NCI-H774 (cell line): ENCODE data around the gene CFAP61.

Source experiments
- DNase-seq: peaks from one replicate; lab custom pipeline; 2025; lab: John Stamatoyannopoulos, UW

Gene CFAP61

DNA sequence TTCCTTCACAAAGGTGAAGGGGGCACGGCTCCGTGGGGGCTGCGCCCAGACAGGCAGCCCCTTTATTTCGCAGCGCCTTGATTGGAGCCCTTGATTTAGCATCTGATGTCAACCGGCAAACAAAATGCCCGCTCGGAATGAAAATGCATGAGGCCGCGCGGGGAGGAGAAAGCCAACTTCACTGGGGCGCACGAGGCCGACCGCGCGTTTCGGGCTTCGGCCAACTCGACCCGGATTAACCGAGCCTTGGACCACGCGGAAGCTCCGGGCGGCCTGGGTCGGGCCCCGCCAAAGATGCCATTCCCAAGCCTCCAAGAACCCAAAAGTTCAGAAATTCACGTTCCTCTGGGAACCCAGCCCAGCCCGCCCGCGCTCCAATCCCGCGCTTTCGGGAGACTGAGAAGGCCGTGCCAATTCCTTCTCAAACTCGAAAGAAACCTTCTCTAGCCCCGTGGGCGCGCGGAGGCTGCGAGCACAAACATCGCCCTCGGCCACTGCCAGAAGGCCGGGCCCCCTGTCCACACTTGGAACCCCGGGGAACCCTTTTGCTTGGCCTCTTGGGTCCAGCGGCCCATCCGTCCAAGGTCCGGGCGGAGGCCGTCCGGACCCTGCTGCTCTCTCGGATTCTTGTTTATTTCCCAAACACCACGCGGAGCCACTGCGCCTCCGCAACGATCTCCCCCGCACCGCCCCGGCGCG lies 314.7 kb downstream of the CFAP61 start:
- DNase-seq: peak; percentile 76

DNA sequence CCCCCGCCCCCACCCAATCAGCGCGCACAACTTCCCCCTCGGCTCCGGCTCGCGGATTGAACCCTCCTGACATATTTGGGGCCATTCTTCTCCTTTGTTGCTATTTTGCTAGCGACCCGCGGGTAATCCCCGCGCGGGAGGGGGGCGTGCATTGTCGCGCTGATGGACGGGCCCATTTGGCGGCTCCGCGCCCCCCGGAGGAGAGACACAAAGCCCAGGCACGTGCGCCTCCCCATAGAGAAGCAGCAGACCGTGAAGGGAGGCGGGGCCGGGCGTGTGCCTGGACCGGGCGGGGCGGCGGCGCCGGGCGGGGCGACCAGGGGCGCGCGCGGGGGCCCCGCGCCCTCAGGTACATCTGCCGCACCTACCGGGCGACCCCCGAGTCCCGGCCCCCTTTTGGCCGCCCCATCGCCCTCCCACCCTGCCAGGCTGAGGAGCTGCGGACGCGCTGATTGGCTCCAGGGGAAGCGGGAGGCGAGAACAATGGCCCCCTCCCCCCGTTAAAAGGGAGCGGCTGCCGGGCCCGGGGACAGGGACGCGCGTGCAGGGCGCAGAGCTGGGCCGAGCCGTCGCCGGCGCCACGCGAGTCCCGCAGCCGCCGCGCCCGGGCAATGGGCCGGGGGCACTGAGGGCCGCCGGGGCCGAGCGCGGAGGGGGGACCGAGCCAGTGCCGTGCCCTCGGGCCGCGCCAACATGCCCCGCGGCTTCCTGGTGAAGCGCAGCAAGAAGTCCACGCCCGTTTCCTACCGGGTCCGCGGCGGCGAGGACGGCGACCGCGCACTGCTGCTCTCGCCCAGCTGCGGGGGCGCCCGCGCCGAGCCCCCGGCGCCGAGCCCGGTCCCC lies 315.5 kb downstream of the CFAP61 start, which contains the start of gene INSM1:
Gene INSM1, plus strand, starts transcription at position 530 of the 843 bp plus-strand sequence. Its CDS starts 164 bp downstream, at position 694.
- DNase-seq: peak; percentile 91

DNA sequence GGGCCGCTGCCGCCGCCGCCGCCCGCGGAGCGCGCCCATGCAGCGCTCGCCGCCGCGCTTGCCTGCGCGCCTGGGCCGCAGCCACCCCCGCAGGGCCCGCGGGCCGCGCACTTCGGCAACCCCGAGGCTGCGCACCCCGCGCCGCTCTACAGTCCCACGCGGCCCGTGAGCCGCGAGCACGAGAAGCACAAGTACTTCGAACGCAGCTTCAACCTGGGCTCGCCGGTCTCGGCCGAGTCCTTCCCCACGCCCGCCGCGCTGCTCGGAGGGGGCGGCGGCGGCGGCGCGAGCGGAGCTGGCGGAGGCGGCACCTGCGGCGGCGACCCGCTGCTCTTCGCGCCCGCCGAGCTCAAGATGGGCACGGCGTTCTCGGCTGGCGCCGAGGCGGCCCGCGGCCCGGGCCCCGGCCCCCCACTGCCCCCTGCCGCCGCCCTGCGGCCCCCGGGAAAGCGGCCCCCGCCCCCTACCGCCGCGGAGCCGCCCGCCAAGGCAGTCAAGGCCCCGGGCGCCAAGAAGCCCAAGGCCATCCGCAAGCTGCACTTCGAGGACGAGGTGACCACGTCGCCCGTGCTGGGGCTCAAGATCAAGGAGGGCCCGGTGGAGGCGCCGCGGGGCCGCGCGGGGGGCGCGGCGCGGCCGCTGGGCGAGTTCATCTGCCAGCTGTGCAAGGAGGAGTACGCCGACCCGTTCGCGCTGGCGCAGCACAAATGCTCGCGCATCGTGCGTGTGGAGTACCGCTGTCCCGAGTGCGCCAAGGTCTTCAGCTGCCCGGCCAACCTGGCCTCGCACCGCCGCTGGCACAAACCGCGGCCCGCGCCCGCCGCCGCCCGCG lies 316.3 kb downstream of the CFAP61 start:
- DNase-seq: peak; percentile 48

DNA sequence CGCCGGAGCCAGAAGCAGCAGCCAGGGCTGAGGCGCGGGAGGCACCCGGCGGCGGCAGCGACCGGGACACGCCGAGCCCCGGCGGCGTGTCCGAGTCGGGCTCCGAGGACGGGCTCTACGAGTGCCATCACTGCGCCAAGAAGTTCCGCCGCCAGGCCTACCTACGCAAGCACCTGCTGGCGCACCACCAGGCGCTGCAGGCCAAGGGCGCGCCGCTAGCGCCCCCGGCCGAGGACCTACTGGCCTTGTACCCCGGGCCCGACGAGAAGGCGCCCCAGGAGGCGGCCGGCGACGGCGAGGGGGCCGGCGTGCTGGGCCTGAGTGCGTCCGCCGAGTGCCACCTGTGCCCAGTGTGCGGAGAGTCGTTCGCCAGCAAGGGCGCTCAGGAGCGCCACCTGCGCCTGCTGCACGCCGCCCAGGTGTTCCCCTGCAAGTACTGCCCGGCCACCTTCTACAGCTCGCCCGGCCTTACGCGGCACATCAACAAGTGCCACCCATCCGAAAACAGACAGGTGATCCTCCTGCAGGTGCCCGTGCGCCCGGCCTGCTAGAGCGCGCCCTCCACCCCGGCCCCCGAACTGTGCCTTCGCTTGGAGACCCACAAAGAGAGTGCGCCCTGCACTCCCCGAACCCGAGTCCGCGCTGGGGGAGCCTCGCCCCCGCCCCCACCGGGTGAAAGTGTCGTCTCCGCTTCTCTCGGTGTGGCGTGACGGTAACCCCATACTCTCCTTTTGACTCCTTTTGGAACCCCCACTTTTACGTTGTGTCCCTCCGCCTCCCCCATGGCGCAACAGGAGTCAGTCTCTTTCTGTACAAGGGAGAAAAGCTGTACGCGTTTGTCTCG lies 317.1 kb downstream of the CFAP61 start:
- peak; percentile 47 for DNase-seq

DNA sequence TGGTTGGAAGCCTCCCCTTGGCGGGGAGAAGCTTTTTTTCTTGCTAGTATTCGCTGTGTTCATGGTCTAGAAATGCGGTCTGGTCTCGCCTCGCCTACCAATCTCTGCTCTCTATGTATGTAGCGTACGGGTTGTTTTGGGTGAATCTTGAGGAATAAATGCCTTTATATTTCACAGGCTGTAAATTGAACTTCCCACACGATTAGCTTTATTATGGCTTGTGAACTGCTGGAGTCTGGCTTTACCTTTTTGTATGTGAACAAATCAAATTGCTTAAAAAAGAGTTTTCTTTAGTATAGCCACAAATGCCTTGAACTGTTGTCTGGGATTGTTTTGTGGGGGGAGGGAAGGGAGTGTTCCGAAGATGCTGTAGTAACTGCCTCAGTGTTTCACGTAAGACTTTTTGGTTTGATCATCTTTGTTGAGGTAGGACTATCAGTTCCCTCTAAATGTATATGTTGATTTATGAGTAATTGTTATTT lies 317.8 kb downstream of the CFAP61 start:
- DNase-seq: no peak

DNA sequence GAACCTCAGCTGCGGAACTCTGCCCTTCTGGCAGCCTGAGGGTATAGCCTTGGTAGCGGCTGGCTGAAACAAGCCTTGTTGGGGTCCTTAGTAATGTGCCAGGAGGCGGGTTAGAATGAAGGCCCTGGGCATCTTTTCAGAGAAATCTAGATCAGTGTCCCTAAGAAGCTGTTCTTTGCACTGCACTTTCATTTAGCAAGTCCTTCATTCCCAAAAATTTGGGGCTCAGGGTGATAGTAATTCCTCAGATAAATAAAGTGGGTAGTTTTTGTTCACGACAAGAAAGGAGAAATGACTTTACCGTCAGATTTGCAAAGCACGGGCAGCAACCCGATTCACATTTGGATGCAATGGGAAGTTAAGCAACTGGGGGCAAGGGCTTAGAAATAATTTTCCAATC lies 318.8 kb downstream of the CFAP61 start:
- no peak for DNase-seq

DNA sequence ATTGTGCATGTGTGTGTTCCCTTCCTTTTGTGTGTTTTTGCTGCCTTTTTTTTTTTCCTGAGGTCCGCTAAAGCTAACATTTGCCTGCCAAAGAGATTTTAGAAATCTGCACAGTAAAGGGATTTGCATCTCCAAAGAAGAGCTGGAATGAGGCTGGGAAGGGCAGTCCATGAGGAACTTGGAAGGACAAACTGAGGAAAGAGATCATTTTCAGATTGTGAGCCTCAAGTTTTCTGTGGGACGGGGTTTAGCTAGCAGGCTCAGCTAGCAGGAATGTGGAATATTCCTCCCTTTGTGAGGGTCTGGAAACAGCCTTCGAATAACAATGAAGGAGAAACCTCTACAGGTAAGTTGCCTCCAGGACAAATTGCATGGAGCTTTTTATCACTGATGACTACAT lies 319.3 kb downstream of the CFAP61 start:
- no peak for DNase-seq

DNA sequence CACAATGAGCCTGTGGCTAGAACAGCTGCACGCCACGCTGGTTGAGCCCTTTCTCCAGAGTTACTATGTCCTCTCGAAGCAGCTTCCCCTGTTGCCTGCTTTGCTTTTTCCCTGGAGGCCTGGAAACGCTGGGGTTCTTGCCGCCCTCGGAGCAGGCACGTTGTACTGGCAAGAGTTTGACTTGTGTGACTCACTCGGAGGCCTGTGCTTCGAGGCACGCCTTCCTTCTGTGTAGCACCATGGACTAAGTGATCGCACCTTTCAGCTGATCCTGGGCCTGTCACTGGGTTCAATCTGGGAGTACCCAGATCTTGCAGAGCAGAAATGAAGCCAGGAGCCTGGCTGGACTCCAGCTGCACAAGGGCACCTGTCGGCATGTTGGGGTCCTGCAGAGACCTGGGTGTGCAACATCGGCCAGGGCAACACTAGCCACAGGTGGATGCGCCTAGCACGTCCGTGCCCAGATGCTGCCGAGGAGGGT lies 320.8 kb downstream of the CFAP61 start:
- DNase-seq: no peak

DNA sequence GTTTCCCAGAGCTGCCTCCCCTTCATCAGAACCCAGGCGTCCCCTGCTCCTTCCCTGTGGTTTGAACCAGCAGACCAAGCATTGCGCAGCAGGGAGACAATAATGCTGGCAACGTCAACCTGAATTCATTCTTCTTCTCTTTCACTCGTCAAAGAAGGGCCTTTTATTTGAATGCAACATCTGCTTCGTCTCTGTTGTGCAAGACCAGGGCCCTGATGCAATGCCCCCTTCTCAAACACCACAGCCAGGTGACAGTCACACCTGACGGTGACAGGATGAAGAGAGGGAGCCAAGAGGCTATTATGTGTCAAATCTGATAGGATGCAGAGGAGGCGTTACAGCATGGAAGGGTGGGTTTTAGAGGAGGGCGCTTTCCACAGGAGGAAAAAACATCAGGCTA lies 323.5 kb downstream of the CFAP61 start:
- peak; percentile 70 for DNase-seq

DNA sequence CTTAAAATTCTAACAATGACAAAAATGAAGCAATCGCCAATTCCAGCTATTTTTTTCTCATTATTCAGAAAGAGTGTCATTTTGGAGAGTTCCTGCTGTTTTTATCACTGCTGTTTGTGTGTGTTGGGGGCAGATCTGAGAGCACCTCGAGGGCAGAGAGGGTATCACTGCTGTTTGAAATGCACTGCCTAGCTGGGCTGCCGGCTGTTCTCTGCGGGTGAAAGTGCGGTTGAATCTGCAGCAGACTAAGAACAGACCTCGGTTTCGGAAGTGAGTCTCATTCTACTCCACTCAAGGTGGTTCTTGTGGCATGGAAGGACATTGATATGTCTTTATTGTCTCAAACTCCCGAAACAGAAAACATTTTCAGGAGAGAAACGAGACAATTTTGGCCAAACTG lies 333.9 kb downstream of the CFAP61 start:
- no peak for DNase-seq

DNA sequence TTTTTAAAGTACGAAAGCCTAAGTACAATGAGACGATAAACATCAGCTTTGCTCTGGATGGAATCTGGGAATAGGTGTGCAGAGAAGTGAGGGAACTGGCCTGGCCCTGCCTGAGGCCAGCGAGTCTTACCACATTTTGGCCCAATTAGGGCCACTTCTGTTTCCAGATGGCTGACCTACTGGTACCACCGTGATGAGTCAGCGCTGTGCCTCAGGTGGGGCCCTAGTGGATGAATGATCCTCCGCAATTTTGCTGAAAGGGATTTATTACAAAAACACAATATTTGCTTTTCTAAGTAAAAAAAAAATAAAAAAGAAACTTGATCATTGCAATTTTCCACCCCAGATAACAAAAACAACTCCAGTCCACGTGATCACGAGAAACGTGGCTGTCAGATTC lies 338.1 kb downstream of the CFAP61 start:
- no peak for DNase-seq

DNA sequence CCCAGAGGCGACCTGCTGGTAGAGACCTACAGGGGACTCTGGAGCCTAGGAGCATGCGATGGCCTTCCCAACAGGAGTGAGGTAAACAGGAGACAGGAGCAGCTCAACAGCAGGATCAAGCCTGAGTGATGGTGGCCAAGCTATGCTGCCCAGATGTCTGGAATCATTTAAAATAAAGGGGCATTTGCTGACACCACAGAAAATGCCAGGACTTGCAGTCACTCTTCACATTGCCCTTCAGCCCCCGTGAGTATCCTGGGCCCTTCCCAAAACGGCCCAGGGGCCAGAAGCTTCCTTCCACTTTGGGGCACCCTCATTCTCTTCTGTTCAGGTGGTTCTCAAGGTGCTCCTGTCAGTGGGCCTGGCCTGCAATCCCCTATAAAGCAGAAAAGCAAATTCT lies 338.8 kb downstream of the CFAP61 start:
- no peak for DNase-seq

DNA sequence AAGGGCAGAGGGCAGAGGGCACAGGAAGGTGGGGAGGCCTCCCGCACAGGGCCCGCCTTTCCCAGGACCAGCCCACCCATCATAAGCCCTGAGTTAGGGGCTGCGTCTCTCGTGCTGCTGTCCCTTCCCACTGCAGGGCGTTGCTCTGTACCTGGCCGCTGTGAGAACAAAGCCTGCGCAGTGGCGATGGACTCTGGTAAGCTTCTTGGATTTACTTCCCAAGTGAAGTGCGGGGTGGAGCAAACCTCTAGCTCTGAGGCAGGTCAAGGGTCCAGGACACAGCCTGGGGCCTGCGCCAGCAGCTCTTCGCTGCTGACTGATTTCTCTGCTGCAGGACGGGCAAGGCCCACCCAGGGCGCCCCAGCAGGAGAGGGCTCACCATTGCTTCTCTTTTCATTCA lies 339.4 kb downstream of the CFAP61 start:
- DNase-seq: no peak

DNA sequence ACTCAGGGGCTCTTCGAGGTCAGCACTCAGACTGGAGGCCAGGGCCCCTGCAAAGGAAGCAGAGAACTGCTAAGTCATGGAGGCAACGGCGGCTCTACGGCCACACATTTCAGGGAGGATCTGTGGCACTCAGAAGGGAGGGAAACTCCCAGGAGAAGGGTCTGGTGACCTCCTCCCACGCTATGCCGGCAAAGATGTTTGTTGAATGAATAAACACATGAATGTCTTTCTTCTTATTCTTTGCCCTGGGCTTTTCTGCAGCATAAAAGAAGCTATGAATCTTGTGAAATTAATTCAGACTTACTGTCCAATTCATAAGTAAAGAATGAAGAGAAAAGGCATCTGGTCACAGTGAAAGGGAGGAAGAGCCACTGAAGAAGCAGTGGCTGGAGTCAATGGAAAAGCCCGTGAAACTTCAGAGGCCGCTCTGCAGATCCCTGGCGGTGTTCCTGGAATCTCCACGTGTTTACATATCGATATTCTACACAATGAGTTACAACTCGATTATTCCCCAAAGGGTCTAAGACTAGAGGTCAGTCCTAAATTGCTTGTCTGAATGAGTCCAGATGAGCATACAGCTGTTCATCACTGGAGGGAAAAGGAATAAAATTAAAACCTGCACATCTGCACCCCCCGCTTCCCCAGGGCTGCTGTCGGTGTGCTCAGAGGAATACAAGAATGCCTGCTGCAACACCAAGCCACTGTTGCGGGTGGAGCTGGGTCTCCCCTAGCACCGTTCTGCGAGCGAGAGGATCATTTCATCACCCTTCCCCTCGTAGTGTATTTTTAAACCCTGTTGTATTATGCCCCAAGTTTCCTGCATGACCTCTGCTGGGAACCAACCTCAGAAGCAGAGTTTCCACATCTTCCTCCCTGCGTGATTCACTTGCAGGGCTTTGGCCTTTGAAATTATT lies 341.1 kb downstream of the CFAP61 start:
- DNase-seq: no peak

DNA sequence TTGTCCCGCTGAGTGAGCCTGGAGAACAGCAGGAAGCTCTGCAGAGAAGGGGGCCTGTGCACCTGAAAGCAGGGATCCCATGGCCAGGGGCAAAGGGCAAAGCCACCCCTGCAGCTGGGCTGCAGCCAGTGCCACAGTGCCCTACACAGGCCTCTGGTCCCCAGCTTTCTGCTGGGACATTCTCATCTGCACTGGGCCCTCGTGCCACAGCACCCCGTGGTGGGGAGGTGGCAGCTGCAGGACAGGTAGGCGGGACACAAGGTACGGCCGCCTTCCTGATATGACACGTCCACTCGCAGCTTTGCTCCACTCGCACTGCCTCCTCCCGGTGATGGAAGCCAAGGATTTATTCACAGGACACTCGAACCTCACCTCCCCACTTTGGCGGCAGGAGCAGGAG lies 342.8 kb downstream of the CFAP61 start:
- DNase-seq: no peak

DNA sequence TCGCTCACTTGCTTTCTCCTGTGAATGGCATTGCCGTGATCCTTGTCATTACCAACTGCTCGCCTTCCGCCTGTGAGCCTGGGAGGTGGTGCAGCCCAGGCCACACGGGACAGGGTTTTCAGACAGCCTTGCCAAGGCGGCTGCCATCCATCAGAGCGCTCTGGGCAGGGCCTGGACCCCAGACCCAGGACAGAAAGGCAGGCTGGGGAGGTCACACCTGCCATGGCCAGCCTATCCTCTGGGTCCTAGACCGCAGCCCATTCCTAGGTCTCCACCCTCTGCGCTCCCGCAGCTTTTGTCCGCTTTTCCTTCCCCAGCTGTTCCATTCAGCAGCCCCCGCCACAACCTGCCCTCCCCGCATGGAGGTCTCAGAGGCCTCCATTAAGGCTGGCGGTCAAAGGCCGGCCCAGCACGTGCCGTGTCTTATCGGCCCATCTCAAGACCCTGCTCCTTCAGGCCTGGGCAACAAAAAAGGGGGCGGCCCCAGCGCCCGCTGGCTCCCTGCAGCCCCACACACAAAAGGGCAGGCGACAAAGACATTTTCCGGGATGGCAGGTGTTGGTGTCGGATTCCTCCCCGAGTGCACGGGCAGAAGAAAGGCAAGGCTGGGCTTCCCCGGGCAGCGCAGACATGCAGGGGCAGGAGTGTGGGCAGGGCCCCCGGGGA lies 343.7 kb downstream of the CFAP61 start:
- DNase-seq: no peak

DNA sequence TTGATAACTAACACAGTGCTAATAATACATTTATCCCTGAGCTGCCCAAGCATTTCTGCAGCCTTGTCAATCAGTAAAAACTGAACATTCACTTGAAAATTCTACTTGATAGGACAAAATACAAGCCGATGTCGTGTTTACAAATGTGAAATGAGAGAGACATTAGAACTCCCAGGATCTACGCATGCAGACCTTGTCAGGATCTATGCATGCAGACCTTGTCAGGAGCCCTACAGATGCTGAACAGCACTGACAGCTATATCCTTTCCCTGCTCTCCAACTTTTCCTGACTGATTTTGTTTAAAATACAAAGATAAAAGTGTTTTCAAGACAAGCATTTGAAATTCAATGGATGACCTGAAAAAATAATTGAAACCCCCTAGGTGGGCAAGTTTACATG lies 344.5 kb downstream of the CFAP61 start:
- no peak for DNase-seq

DNA sequence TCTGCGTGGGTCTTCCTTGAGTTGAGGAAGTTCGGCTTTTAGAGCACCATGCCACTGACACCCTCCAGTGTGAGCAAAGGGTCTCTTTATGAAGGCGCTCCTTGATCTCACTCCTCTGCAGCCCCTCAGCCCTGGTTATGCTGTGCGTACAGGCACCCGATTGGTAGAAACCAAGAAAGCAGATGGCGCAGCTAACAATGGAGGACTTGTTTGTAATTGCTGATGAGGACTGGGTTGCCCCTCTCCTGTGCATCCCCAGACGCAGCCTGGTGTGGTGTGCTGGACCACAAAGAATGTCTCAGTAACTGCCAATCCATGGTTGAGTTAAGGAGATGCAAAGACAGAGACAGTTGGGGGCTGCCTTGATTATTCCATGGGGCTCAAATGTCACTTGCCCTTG lies 345.8 kb downstream of the CFAP61 start:
- DNase-seq: no peak
